Measurements from ENCODE around the gene APOM.

The APOM gene

DNA sequence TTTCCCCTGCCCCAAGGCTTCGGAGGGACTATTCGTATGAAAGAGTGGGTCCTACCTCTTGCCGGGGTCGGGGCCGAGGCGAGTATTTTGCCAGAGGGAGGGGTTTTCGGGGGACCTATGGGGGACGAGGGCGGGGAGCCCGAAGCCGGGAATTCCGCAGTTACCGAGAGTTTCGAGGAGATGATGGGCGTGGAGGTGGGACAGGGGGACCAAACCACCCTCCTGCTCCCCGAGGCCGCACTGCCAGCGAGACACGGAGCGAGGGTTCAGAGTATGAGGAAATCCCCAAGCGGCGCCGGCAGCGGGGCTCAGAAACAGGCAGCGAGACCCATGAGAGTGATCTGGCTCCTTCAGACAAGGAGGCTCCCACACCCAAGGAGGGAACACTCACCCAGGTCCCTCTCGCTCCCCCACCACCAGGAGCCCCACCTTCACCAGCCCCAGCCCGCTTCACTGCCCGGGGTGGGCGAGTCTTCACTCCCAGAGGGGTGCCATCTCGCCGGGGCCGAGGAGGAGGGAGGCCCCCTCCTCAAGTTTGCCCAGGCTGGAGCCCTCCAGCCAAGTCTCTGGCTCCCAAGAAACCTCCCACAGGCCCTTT is 23.9 kb upstream of the APOM start:
- DNase-seq: no peak

DNA sequence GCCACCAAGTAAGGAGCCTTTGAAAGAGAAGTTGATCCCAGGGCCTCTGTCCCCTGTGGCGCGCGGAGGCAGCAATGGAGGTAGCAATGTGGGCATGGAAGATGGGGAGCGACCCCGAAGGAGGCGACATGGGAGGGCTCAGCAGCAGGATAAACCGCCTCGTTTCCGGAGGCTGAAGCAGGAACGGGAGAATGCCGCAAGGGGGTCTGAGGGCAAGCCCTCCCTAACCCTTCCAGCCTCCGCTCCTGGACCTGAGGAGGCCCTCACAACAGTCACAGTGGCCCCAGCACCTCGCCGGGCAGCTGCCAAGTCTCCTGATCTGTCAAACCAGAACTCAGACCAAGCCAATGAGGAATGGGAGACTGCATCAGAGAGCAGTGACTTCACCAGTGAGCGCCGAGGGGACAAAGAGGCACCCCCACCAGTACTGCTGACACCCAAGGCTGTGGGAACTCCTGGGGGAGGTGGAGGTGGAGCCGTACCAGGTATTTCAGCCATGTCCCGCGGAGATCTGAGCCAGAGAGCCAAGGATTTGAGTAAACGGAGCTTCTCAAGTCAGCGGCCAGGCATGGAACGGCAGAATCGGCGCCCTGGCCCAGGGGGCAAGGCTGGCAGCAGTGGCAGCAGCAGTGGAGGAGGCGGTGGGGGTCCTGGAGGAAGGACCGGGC is 23.3 kb upstream of the APOM start:
- DNase-seq: no peak

DNA sequence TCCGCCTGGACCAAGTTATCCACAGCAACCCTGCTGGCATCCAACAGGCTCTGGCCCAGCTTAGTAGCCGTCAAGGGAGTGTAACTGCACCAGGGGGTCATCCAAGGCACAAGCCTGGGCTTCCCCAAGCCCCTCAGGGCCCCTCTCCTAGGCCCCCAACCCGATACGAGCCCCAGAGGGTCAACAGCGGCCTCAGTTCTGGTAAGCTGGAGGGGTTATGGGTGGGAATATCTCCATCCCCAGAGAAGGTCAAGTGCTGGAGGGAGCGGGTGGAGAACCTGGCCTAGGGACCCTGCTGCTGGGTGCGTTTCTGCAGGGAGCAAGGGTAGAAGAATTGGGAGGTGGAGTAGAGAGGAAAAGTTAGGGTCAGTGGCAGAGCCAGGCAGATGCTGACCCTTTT is 22.2 kb upstream of the APOM start:
- no peak for DNase-seq

- DNase-seq: no peak
Measured at GRCh38 chr6:31634131-31634530, 21.6 kb upstream of the APOM start.

DNA sequence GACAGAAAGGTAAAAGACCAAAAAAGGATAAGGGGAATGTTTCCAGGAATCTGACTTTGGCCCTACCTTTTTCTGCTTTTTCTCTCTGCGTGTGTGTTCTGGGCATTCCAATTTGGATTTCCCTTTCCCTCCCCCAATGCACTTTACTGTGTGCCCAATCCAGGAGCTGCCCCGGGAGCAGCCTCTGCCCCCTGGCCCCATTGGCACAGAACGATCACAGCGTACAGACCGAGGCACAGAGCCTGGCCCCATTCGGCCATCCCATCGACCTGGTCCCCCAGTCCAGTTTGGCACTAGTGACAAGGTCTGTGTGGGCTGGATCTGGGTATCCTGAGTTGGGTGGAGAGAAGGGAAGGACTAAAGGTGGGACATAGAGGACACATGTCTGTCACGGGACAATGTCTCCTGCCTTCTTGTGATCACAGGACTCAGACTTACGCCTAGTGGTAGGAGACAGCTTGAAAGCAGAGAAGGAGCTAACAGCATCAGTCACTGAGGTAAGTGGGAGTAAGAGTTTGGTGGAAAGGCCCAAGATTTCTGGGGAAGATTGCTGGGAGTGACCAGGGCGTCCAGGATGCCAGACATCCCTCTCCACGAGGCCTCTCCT is 20.6 kb upstream of the APOM start:
- DNase-seq: no peak

- DNase-seq: peak; percentile 35
Measured at GRCh38 chr6:31636698-31637596, 18.7 kb upstream of the APOM start.

DNA sequence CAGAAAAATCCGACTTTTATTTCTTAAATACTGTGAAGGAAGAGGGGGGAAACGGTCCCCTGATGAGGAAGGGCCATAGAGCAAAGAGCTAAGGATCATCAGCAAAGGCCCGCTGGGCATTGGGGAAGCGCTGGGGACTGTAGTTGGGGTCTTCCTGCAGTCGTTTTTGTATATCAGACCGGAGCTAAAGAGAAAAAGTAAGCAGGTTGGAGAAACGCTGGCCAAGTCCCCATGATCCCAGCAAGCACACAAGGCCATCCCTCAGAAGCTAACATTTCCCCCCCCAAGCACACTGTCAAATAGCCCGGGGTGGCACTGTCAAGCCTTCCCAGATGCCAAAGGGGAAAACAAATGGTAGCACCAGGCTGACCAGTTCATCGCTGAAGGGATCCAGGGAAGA is 16.7 kb upstream of the APOM start:
- no peak for DNase-seq

GRCh38 chr6:31639449-31639861 is 16.2 kb upstream of the APOM start:
- no peak for DNase-seq

GRCh38 chr6:31640612-31641011 is 15.1 kb upstream of the APOM start:
- no peak for DNase-seq

- DNase-seq: no peak
Measured at GRCh38 chr6:31641370-31641769, 14.3 kb upstream of the APOM start.

DNA sequence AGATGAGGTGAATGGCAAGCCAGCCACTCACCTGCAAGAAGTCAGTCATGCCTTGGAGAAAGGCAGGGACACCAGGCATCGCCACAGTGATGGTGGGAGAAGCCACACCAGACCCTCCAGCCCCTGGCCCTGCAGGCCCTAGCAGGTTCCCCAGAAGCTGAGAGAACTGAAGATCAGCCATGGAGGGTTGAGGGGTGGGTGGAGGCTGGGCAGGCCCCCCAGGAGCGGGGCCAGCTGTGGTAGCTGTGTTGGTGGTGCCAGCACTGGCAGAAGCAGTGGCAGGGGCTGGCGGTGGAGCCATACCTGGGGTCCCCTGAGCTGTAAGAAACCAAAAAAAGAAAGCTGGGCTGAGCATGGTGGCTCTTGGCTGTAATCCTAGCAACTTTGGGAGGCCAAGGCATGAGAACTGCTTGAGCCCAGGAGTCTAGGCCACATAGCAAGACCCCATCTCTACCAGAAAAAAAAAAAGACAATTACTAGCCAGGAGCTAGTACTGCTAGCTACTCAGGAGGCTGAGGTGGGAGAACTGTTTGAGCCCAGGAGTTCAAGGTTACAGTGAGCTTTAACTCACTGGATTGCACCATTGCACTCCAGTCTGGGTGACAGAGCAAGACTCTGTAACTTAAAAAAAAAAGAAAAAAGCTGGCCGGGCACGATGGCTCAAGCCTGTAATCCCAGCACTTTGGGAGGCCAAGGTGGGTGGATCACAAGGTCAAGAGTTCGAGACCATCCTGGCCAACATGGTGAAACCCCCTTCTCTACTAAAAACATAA is 12.7 kb upstream of the APOM start:
- no peak for DNase-seq

DNA sequence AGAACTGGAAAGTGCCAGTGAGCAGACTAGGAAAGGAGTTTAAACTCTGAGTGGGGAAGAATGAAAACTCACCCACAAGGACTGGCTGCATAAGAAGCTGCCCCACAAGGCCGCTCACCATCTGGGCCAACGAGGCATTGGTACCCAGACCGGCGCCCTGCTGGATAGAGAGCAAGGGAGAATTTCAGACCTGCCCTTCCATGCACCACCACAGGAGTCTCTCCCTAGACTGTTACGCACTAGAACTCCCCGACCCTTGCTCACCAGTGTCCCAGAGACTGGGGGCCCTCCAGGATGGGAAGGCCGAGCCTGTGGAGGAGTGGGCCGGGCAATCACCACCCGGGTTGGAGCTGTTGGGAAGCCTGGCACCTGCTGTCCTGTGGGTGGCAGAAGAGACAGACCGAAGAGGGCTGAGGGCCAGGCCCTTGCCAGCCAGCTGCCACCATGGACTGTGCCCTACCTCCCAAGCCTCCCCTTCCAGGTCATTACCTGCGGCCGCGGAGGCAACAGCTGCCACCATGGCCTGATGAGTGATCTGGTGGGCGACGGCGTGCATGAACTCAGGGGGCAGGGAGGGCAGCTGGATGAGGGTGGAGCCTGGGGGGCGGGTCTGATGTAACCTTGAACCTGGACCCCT is 11.8 kb upstream of the APOM start:
- DNase-seq: peak; percentile 26

- no peak for DNase-seq
Measured at GRCh38 chr6:31645325-31645724, 10.4 kb upstream of the APOM start.

- DNase-seq: peak; percentile 93
Measured at GRCh38 chr6:31651602-31652191, 4.0 kb upstream of the APOM start.

DNA sequence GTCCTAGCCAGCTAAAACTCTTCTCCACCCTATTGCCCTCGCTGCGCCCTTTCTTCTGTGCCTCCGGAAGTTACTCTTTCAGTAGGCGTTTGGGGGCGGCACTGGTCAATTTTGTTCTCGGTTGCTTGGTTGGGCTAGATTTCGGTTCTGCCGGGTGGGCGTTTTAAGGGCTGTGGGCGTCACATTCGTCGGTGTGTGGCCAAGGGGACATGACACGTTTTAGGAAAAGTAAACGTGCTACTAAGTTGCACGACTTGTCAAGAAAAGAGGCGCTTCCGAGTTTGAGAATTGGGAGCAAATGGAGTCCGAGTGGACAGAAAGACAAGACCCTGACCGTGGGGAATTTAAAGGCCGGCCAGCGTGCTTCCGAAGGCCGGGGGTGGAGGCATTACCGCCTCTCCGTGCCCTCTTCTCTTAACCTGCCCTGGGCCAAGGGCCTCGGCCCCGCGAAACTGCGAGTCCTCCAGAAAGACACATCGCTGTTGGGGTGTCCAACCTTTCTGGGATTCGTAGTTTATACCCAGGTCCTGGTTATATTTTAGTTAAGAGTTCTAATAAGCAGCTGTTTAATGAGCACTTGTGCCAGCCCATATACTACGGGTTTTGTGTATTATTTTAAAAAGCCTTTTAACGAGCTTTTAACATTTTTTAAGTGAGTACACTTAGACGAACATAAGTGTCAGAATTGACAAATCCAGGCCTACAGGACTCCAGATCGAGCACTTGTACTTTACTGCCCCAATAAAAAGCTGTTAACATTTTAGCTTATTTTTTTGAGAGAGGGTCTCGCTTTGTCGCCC is 2.6 kb upstream of the APOM start:
- DNase-seq: peak; percentile 99

DNA sequence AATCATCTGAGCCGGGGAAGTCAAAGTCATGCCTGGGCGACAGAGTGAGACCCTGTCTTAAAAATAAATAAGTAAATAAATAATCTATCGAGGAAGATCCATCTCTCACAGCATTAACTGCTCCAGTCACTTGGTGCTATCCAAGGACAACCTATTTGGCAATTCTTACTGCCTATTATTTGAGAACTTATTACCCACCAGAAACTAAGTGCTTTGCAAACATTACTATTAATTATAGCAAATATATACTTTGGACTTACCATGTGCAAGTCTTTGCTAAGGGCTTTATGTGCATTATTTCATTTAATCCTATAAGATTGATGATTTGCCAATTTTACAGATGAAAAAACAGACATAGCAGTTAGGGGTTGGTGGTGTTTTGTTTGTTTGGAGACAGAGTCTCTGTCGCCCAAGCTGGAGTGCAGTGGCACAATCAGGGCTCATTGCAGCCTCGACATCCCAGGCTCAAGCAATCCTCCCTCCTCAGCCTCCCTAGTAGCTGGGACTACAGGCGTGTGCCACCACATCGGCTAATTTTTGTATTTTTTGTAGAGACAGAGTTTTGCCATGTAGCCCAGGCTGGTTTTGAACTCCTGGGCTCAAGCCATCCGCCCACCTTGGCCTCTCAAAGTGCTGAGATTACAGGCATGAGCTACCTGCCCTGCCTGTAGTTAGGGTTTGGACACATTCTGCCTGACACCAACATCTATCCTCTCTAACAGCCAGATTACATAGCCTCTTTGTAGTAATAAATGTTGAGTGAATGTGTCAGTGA is 933 bp upstream of the APOM start:
- DNase-seq: no peak

GRCh38 chr6:31657406-31658157 is 1.9 kb downstream of the APOM start:
- DNase-seq: no peak

DNA sequence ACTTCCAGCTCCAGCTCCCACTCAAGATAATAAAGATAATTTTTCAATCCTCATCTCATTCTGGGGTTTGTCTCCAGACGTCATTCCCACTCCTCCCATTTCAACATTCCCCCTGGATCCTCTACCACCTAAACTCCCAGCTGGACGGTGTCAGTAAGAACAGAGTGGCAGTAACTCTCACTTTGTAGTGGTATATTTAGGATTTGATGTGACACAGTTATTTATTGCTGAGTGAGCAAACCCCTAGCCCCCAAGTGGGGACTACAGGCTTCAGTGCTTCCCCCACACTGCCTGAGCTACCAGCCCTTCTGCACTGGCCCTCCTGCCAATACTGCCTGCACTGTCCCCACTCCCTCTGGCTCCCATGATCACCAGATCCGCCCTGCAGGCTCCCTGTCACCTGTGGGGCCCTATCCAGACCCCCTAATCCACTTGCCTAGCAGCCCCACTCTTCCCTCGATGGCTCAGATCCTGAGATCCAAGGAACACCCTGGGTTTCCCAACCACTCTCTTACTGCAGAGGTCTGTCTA is 2.5 kb downstream of the APOM start:
- no peak for DNase-seq
